BLaER1 treated with 17β-estradiol and CSF1 and Interleukin-3, amounts not matched to agents 10 nM and 100 nM (cell line): ENCODE data around the gene FAM47C.
"Not testable (repeated sequence)": the region's sequence is repeated elsewhere in the genome, so short reads cannot be mapped to it uniquely, and the experiment has no call there.

Experiments used
- H3K27ac ChIP-seq, 11 experiments: shearing (Covaris generic); formaldehyde crosslinking; 2 replicates each; pipeline ENCODE4 v1.8.1; 2022
- H3K27me3 ChIP-seq, 11 experiments: shearing (Covaris generic); formaldehyde crosslinking; 2 replicates each; pipeline ENCODE4 v1.8.1; 2022
- H3K36me3 ChIP-seq, 11 experiments: shearing (Covaris generic); formaldehyde crosslinking; 2 replicates each; pipeline ENCODE4 v1.8.1; 2022
- H3K4me1 ChIP-seq, 10 experiments: shearing (Covaris generic); formaldehyde crosslinking; 2 replicates each; pipeline ENCODE4 v1.8.1; 2022
- H3K4me2 ChIP-seq, 11 experiments: shearing (Covaris generic); formaldehyde crosslinking; 2 replicates each; pipeline ENCODE4 v1.8.1; 2022
- H3K4me3 ChIP-seq, 10 experiments: shearing (Covaris generic); formaldehyde crosslinking; 2 replicates each; pipeline ENCODE4 v1.8.1; 2022
- H3K9ac ChIP-seq, 11 experiments: shearing (Covaris generic); formaldehyde crosslinking; 2 replicates each; pipeline ENCODE4 v1.8.1; 2022
- H3K9me3 ChIP-seq, 11 experiments: shearing (Covaris generic); formaldehyde crosslinking; replicated peaks in 1 of 11; 2 replicates each; pipeline ENCODE4 v1.8.1; 2022
- H4K20me1 ChIP-seq, 11 experiments: shearing (Covaris generic); formaldehyde crosslinking; 2 replicates each; pipeline ENCODE4 v1.8.1; 2022
- Cebpa-rat ChIP-seq, 11 experiments: shearing (Covaris generic); IDR thresholded peaks; 2 replicates each; pipeline ENCODE4 v1.8.1; 2022

The FAM47C gene

GRCh38 chrX:36986231-36986630 is 21.9 kb upstream of the FAM47C start:
- Histone ChIP-seq H3K27me3 (peaks cover 0 to 4% (median 0%) of the 10 kb centered on the region in 11 experiments; a peak in 3 of 22 replicates), H3K36me3 (no peaks in the 10 kb centered on the region), H3K27ac (no peak overlapping the region), H3K4me1 (no peaks in the 10 kb centered on the region), H3K4me3 (no peak overlapping the region), H3K4me2 (no peak overlapping the region), H4K20me1 (no peaks in the 10 kb centered on the region), H3K9me3 (peaks cover 4 to 14% (median 12%) of the 10 kb centered on the region in 11 experiments; a peak in 15 of 22 replicates), H3K9ac (no peak overlapping the region)
- no peak for TF ChIP-seq Cebpa-rat (IDR thresholded peaks at IDR 0.05)

- peaks cover 4 to 14% (median 12%) of the 10 kb centered on the region in 11 experiments; a peak in 15 of 22 replicates for H3K9me3 ChIP-seq
- not testable (repeated sequence) for H3K36me3 ChIP-seq, H3K4me3 ChIP-seq, H4K20me1 ChIP-seq, H3K4me2 ChIP-seq, H3K27ac ChIP-seq, H3K4me1 ChIP-seq, H3K27me3 ChIP-seq, H3K9ac ChIP-seq
Measured at GRCh38 chrX:36987212-36987611, 21.0 kb upstream of the FAM47C start.

- H3K4me1 ChIP-seq: no peaks in the 10 kb centered on the region
- no peak for TF ChIP-seq Cebpa-rat (IDR thresholded peaks at IDR 0.05)
- no peak overlapping the region for H3K4me2 ChIP-seq
- H3K4me3 ChIP-seq: no peak overlapping the region
- peaks cover 5 to 34% (median 13%) of the 10 kb centered on the region in 11 experiments; a peak in 18 of 22 replicates for H3K27me3 ChIP-seq
- no peak overlapping the region for H3K9ac ChIP-seq
- no peaks in the 10 kb centered on the region for H4K20me1 ChIP-seq
- no peaks in the 10 kb centered on the region for H3K36me3 ChIP-seq
- no peaks in the 10 kb centered on the region for H3K9me3 ChIP-seq
- no peak overlapping the region for H3K27ac ChIP-seq
Measured at GRCh38 chrX:37000140-37000539, 8.0 kb upstream of the FAM47C start.

GRCh38 chrX:37010496-37010895 is 2.3 kb downstream of the FAM47C start:
- H3K27ac ChIP-seq: no peak overlapping the region
- peaks cover 15 to 32% (median 24%) of the 10 kb centered on the region in 11 experiments for H3K9me3 ChIP-seq
- H3K9ac ChIP-seq: no peak overlapping the region
- H3K4me3 ChIP-seq: no peak overlapping the region
- H3K4me2 ChIP-seq: no peak overlapping the region
- no peaks in the 10 kb centered on the region for H3K27me3 ChIP-seq
- no peaks in the 10 kb centered on the region for H4K20me1 ChIP-seq
- H3K36me3 ChIP-seq: no peaks in the 10 kb centered on the region
- H3K4me1 ChIP-seq: no peaks in the 10 kb centered on the region
- no peak for TF ChIP-seq Cebpa-rat (IDR thresholded peaks at IDR 0.05)

- not testable (repeated sequence) for H3K4me1 ChIP-seq, H3K36me3 ChIP-seq, H3K4me2 ChIP-seq, H4K20me1 ChIP-seq, H3K9ac ChIP-seq, H3K27me3 ChIP-seq, H3K4me3 ChIP-seq, H3K27ac ChIP-seq
- peaks cover 0 to 15% (median 3%) of the 10 kb centered on the region in 11 experiments; a peak in 8 of 22 replicates for H3K9me3 ChIP-seq
Measured at GRCh38 chrX:37034260-37034659, 26.1 kb downstream of the FAM47C start.

GRCh38 chrX:37036674-37037220 is 28.6 kb downstream of the FAM47C start:
- H3K36me3 ChIP-seq, H3K4me1 ChIP-seq, H3K27ac ChIP-seq, H3K4me3 ChIP-seq, H3K9ac ChIP-seq, H3K4me2 ChIP-seq, H3K27me3 ChIP-seq, H3K9me3 ChIP-seq, H4K20me1 ChIP-seq: not testable (repeated sequence)

- peaks cover 0 to 11% (median 5%) of the 10 kb centered on the region in 11 experiments; a peak in 12 of 22 replicates for H3K9me3 ChIP-seq
- H3K27ac ChIP-seq, H4K20me1 ChIP-seq, H3K36me3 ChIP-seq, H3K4me2 ChIP-seq, H3K4me1 ChIP-seq, H3K4me3 ChIP-seq, H3K27me3 ChIP-seq, H3K9ac ChIP-seq: not testable (repeated sequence)
Measured at GRCh38 chrX:37038814-37039213, 30.6 kb downstream of the FAM47C start.

- H3K4me2 ChIP-seq, H3K27ac ChIP-seq, H3K36me3 ChIP-seq, H3K27me3 ChIP-seq, H3K4me3 ChIP-seq, H3K4me1 ChIP-seq, H3K9ac ChIP-seq, H4K20me1 ChIP-seq: not testable (repeated sequence)
- peaks cover 0 to 14% (median 5%) of the 10 kb centered on the region in 11 experiments; a peak in 14 of 22 replicates for H3K9me3 ChIP-seq
Measured at GRCh38 chrX:37042956-37043885, 35.1 kb downstream of the FAM47C start.

- no peak for TF ChIP-seq Cebpa-rat (IDR thresholded peaks at IDR 0.05)
Measured at GRCh38 chrX:37047776-37048175, 39.6 kb downstream of the FAM47C start.

GRCh38 chrX:37057572-37057971 is 49.4 kb downstream of the FAM47C start:
- not testable (repeated sequence) for H3K27ac ChIP-seq, H4K20me1 ChIP-seq, H3K9ac ChIP-seq, H3K4me3 ChIP-seq, H3K4me1 ChIP-seq, H3K36me3 ChIP-seq, H3K9me3 ChIP-seq, H3K4me2 ChIP-seq, H3K27me3 ChIP-seq

More at GRCh38 chrX:37047776-37048175, 39.6 kb downstream of the FAM47C start:
- Histone ChIP-seq H3K4me3 (no peak overlapping the region), H3K9me3 (peaks cover 0 to 22% (median 10%) of the 10 kb centered on the region in 11 experiments; a peak in 16 of 22 replicates), H3K9ac (no peak overlapping the region), H3K27me3 (no peaks in the 10 kb centered on the region), H3K36me3 (no peaks in the 10 kb centered on the region), H3K27ac (no peak overlapping the region), H3K4me2 (no peak overlapping the region), H4K20me1 (no peaks in the 10 kb centered on the region), H3K4me1 (no peaks in the 10 kb centered on the region)
